Kidney tubule cell (primary cell): ENCODE data around the gene NOX1.
A peak's percentile ranks its signal among the peaks of the same experiment; 100 is the strongest.

Experiments used
- DNase-seq: peaks from one replicate; pipeline ENCODE4 v3.0.0-alpha.2; 2018; ENCODE audit warnings: low spot score

NOX1 gene

GRCh38 chrX:100874325-100874724 is at the start of gene NOX1:
Gene NOX1 (minus strand): TSS chrX:100874359. CDS start chrX:100874139, 220 bp downstream.
- DNase-seq, result no peak

- DNase-seq, result peak; percentile 13
These were observed 41.4 kb upstream of the NOX1 start for GRCh38 chrX:100915562-100915961.

GRCh38 chrX:100913111-100913510 is 39.0 kb upstream of the NOX1 start:
- peak; percentile 30 for DNase-seq

GRCh38 chrX:100911731-100912130 is 37.6 kb upstream of the NOX1 start:
- peak; percentile 59 for DNase-seq

DNA sequence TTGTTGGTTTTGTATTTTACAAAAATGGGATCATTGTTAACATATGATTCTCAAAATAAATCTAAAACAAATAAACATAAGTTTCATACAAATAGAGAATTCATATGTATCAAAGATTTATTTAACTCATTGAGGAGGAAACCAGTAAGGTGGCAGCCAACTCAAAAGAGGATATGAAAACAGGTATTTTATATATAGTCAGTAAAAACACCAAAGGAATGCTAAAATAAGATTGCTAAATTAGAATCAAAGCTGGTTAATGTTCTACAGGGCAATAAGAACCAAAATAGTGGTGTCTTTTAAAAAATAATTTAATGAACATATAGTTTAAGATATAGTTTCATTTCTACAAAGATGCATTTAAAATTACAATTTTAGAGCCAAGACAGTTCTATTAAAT is 31.5 kb upstream of the NOX1 start:
- no peak for DNase-seq

GRCh38 chrX:100904433-100904832 is 30.3 kb upstream of the NOX1 start:
- DNase-seq, result no peak

GRCh38 chrX:100895365-100896075 is 21.4 kb upstream of the NOX1 start:
- DNase-seq, result peak; percentile 49

DNA sequence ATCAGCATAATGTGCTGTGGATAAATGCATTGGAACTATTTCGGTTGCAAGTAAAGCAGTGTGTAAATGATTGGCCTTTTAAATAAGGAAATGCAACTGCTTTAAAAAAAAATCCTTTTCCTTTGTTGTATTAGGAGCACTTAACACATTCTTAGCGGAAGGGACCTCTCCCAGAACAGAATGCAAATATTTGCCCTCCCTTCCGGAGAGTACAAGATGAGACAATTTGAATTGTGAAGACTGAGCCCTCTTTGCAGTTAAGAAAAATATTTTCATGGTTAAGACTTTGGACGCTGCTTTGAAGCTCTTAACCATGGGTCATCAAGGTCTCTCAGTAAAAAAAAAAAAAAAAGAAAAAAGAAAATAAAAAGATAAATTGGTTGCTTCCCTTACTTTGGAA is 9.5 kb upstream of the NOX1 start:
- no peak for DNase-seq

DNA sequence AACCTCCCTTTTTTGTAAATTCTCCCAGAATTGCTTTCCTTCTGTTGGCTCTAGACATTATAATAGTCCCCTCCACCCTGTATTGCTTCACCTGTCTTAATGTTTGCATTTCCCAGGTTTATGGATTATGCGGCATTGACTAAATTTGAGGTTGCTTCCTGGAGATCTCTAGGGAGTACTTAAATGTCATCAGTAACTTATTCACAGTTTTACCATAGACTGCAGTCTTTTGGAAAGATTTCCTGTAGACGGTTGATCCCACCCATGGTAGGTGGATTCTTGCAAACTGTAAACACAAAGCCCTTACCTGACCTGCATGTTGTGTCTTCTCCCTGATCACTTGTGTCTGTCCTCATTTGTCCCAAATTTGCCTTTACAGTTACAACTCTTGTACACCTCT is 6.2 kb upstream of the NOX1 start:
- no peak for DNase-seq

- no peak for DNase-seq
These were observed 2.3 kb downstream of the NOX1 start for GRCh38 chrX:100871594-100872560.

DNA sequence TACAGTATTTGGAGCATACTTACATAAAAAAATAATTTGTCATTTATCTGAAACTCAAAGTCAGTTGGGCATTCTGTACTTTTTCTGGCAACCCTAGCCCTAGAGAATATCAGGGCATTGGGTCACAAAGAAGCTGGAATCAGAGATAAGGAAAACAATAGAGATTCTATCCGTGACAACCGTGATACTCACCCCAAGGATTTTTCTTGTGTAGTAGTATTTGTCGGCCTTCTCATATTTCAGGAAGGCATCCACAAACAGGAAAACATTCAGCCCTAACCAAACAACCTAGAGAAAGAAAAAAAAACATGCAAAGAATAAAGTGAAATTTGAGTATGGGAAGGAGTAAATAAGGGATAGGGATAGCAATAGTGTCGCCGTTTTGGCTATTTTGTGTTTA is 3.6 kb downstream of the NOX1 start:
- no peak for DNase-seq

- DNase-seq, result no peak
These were observed 5.9 kb downstream of the NOX1 start for GRCh38 chrX:100868273-100868672.

DNA sequence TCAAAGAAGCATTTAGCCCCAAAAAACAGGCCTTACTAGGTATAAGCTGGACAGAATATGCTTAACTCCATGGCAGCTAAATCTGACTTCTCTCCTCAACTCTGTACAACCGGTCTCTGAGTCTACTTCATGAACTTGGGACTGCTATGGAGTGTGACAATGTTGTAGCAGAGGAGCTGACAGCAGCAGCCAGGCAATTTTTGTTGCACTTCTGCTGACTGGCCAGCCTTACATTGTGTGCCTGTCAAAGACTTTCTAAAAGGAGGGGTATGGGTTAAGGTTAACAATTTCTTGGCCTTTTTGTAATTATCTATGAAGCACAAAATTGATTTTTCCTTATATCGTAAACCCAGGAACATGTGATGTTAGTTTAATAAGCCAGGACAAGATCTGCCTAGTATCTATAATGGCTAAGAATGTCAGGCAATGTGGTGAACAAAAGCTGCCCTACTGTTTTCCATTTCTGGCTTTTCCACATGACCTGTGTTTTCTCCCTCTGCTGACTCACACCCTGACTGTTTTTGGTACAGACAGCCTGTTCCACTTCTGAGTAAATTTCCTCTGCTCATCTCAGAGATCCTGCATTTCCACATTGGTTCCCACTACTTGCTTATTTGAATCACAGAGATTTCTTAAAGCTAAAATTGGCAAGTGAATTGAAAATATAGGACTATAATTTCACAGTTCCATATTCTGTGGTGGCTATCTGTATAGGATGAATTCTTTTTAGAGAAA is 9.3 kb downstream of the NOX1 start:
- peak; percentile 8 for DNase-seq

- DNase-seq, result no peak
These were observed 10.8 kb downstream of the NOX1 start for GRCh38 chrX:100863326-100863864.

DNA sequence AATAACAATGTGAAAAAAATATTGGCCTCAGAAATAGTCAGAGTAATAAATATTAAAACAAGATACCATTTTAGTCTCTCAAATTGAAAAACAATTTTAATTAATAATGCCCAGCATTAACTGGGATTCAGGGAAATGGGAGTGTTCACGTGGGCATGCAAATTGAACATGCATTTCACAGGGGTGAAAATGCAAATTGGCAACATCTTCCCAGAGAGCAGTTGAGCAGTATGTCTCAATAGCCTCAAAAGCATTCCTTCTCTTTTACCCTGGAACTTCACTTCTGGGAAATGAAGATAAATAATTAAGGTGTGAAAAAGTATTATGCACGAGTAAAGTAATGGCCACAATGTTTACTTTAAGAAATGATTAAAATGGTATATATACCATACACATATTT is 21.3 kb downstream of the NOX1 start:
- no peak for DNase-seq

GRCh38 chrX:100850317-100850716 is 23.8 kb downstream of the NOX1 start:
- no peak for DNase-seq

GRCh38 chrX:100831219-100831946 is 42.8 kb downstream of the NOX1 start:
- no peak for DNase-seq

DNA sequence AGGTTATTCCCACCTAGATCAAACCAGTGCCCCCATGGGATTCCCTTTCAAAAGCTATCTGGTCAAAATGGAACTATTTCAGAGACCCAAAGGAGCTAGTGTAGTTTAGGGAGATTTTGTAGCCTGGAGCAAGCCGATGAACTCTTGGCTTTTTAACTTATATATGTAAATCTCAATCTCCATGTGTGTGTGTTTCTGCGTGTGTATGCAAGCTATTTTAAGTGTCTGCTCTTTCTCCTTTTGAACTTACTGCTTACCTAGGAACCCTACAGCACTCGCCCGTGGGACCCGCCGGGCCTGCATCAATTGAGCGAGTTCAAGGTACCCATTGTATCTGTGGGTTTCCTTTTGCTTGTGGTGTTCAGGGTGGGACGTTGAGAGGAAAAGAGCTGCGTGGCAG is 43.6 kb downstream of the NOX1 start:
- DNase-seq, result no peak

DNA sequence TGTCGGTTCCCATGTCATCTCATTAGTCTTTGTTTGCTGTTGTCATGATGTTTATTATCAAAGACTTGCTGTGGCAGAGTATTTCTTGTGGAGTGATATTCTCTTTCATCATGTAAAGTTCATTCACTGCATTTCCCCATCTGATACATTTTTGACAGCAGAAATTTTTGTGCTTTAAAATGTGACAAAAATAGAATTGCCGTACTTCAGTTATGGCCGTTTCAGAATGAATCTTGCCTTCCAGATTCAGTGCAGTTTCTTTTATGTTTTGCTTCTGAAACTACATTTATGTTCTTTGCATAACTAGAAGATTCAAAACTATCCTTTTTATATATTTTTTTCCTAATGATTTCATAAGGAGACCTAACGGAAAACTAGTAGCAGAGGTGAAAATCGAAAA is 44.0 kb downstream of the NOX1 start:
- no peak for DNase-seq

DNA sequence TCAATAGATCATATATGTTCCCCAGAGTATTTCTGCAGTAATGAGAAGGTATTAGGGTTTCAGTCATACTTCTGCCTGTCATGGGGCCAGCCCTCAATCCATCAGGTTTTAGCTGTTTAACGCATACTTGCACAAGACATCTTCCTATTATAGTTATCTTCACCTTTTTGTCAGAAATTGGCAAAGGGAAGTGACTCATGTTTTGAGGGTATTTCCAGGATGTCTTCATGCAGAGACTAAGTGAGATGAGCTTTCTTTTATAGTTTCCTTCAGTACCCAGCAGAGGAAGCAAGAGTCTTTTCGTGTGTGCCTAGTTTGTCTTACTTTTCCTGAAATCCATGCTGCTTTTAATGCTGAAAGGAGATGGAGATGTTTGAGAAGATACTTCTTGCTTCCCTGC is 44.4 kb downstream of the NOX1 start:
- DNase-seq, result peak; percentile 76

DNA sequence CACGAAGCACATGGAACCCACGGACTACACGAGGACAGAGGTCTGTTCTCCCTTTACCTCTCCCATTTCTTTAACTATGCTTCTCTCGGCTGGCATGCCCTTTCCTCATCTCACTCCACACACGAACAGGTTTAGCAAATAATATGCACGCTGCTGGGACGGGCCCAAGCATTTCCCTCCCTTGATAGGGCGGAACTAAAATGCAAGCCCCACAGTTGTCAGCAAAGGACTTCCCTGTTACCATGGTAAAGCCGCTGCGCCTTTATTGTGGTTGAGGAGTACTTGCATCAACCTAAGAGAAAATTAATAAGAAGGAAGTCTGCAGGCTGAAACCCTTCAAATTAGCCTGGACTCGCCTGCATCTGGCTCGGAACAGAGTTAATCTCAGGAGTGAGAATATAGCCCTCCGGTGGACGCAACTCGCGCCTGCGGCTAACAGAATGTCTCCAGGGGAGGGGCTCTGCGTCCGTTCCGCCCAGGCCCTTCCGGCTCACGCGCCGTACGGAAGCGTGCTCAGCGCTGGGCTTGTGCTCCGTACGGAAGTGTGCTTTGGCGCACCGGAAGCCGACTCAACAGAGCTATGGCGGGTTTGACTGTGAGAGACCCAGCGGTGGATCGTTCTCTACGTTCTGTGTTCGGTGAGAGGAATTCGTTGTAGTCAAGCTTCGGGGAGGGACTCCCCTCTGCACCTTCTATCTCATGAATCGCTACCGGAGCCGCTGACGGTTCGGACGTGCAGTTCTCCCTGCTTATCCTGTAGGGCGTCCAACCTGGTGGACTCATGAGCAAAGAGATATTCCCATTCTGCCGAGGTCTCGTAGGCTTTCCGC is 54.1 kb downstream of the NOX1 start, which contains the start of gene CSTF2:
CSTF2 (plus strand) TSS at position 555 of the 830 bp plus-strand sequence; CDS start at position 581, 26 bp downstream.
- peak; percentile 88 for DNase-seq
